ENCODE measurements around the gene C2orf42. TPM values are rescaled to one million over a fixed set of nuclear protein-coding genes. Genes with fewer than 3 reads are reported as not detected.
"Not testable (repeated sequence)": the region's sequence is repeated elsewhere in the genome, so short reads cannot be mapped to it uniquely, and the experiment has no call there.

The C2orf42 gene
- total RNA-seq, 1 donor from 2014 or later: 9.5 TPM

- Histone ChIP-seq H3K27me3 (no peaks in the 10 kb centered on the region), H3K27ac (no peak overlapping the region), H3K9me3 (no peaks in the 10 kb centered on the region), H3K36me3 (no peaks in the 10 kb centered on the region), H3K4me1 (peaks cover 0 to 4% of the 10 kb centered on the region in 2 donors), H3K4me3 (no peak overlapping the region)
- TF ChIP-seq CTCF (IDR thresholded peaks at IDR 0.05): no peak
- peak in 1 of 2 donors; percentile 68 for DNase-seq (ENCODE audit: low spot score in 2 of 2)
- intact Hi-C loops (cut with DNase I): no loop called here
These were observed 86.3 kb downstream of the C2orf42 start for GRCh38 chr2:70104231-70105111.

GRCh38 chr2:70103531-70104061, 87.2 kb downstream of the C2orf42 start:
- Histone ChIP-seq H3K9me3 (no peaks in the 10 kb centered on the region), H3K36me3 (no peaks in the 10 kb centered on the region), H3K27me3 (no peaks in the 10 kb centered on the region), H3K4me3 (no peak overlapping the region), H3K4me1 (peaks cover 0 to 3% of the 10 kb centered on the region in 2 donors), H3K27ac (no peak overlapping the region)
- intact Hi-C loops (cut with DNase I): no loop called here
- DNase-seq (ENCODE audit: low spot score in 2 of 2): peak in 1 of 2 donors; percentile 44
- TF ChIP-seq CTCF (IDR thresholded peaks at IDR 0.05): no peak

GRCh38 chr2:70102323-70102905, 88.4 kb downstream of the C2orf42 start:
- DNase-seq (ENCODE audit: low spot score in 2 of 2): peak in 1 of 2 donors; percentile 53
- H3K4me1 ChIP-seq; H3K27me3 ChIP-seq; H3K27ac ChIP-seq; H3K36me3 ChIP-seq; H3K4me3 ChIP-seq; H3K9me3 ChIP-seq; intact Hi-C loops (cut with DNase I): not testable (repeated sequence)

- intact Hi-C loops (cut with DNase I): not testable (repeated sequence)
These were observed 89.1 kb downstream of the C2orf42 start for GRCh38 chr2:70101686-70102085.

GRCh38 chr2:70101174-70101573, 89.6 kb downstream of the C2orf42 start:
- intact Hi-C loops (cut with DNase I): no loop called here
- Histone ChIP-seq H3K4me1 (no peaks in the 10 kb centered on the region), H3K4me3 (no peak overlapping the region), H3K36me3 (no peaks in the 10 kb centered on the region), H3K27ac (no peak overlapping the region), H3K9me3 (no peaks in the 10 kb centered on the region), H3K27me3 (no peaks in the 10 kb centered on the region)
- no peak for DNase-seq (ENCODE audit: low spot score in 2 of 2)
- no peak for TF ChIP-seq CTCF (IDR thresholded peaks at IDR 0.05)

More at GRCh38 chr2:70101686-70102085, 89.1 kb downstream of the C2orf42 start:
- H3K36me3 ChIP-seq; H3K27ac ChIP-seq; H3K27me3 ChIP-seq; H3K9me3 ChIP-seq; H3K4me3 ChIP-seq; DNase-seq (ENCODE audit: low spot score in 2 of 2); H3K4me1 ChIP-seq: not testable (repeated sequence)

Other genes with a start within 250 kb of the C2orf42 start
- gene ASPRV1, start 229.4 kb downstream of the C2orf42 start, total RNA-seq: 4.3 TPM
- gene PCBP1, start 103.5 kb downstream of the C2orf42 start, total RNA-seq: 227 TPM
- gene TIA1, start 57.6 kb upstream of the C2orf42 start, total RNA-seq: 19.3 TPM
- 19.3 TPM for gene PCYOX1, start 67.1 kb upstream of the C2orf42 start, total RNA-seq
- 4.0 TPM for gene SNRPG, start 102.7 kb upstream of the C2orf42 start, total RNA-seq
- gene FAM136A, start 111.0 kb upstream of the C2orf42 start, total RNA-seq: 2.0 TPM